Umbilical cord (tissue), 2 donors: ENCODE results near the gene PAX2. TPM values are rescaled to one million over a fixed set of nuclear protein-coding genes. Genes with fewer than 3 reads are reported as not detected.
"Not testable (repeated sequence)": the region's sequence is repeated elsewhere in the genome, so short reads cannot be mapped to it uniquely, and the experiment has no call there.

ENCODE experiments used
- DNase-seq: peaks from one replicate; pipeline ENCODE4 v3.0.0-alpha.2; 2015; ENCODE audit warnings: low spot score
- total RNA-seq: library from RNA; depleted of rRNA; stranded (reverse); fragments of >200 nt; gene quantifications from one replicate; pipeline ENCODE4 v1.2.3, GENCODE V29; 2014; ENCODE audit warnings: low replicate concordance; ENCODE audit not compliant: insufficient read depth

Gene PAX2
- total RNA-seq = 3.1 TPM

DNA sequence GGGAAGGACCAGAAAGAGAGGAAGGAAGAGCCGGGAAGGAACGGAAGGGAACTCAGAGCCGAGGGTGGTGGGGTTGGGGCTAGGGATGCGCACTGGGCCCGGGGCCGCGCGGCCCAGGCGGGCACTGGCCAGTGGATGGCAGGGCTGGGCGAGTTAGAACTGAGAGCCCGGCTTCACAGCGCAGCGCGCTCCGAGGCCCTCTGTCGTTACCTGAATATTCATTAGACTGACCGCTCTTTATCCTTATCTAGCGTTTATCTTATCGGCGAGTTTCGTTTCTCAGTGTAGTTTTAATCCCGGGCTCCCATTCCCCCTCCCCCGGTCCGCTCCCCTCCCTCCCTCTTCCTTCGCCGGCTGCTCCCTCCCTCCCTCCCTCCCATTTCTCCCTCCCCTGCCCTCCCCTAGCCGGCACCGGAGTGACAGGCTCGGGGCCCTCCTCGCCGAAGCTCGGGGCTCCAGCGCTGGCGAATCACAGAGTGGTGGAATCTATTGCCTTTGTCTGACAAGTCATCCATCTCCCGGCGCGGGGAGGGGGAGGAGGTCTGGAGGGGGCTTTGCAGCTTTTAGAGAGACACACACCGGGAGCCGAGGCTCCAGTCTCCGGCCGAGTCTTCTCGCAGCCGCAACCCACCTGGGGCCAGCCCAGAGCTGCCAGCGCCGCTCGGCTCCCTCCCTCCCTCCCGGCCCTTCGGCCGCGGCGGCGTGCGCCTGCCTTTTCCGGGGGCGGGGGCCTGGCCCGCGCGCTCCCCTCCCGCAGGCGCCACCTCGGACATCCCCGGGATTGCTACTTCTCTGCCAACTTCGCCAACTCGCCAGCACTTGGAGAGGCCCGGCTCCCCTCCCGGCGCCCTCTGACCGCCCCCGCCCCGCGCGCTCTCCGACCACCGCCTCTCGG, at the start of gene PAX2:
TSS of gene PAX2 (plus strand) at position 596 of the 895 bp plus-strand sequence. CDS start 679 bp downstream, outside the sequence.
- DNase-seq = no peak

DNA sequence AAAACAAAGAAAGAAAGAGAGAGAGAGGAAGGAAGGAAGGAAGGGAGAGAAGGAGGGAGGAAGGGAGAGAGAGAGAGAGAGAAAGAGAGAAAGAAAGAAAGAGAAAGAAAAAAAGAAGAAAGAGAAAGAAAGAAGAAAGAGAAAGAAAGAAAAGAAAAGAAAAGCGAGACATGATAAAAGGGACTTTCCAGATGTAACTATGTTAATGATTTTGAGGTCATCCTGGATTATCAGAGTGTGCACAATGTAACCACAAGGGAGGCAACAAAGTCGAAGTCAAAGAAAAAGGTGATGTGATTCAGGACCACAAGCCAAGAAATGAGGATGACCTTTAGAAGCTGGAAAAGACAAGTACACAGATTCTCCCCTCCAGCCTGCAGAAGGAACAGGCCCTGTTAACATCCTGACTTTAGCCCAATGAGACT, 48.9 kb upstream of the PAX2 start:
- DNase-seq = no peak

DNA sequence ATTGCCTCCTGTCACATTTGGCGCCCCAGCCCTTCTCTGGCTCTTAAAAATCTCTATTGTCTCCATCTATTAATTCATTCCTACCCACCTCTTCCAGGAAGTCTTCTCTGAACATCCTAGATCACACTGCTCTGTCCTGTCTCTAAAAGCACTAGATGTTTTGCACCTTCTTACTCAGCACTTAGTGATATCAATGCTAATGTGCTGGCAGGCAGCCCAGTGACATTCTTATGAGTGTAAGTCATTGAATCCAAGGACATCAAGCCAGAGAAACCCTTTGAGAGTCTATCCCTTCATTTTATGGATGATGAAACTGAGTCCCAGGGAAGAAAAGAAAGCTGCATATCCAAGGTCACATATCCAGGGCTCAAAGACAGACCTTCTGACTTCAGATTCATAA, 48.3 kb upstream of the PAX2 start:
- peak; percentile 12 for DNase-seq

DNA sequence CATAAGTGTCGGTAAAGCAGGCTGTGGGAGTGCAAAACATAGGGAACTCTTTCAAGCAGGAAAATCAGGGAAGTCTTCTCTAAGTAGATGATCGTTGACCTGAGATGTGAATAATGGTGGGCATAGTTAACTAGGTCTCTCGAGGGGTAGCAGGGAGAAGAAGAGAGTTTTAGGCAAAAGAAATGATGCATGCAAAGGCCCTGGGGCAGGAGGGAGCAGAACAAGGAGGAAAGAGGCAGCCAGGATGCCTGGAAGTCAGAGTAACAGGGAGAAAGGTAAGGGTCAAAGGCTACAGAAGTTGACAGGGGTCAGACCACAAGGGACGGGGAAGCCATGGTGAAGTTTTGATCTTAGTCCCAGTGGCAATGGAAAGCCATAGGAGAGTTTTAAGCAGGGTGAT, 47.8 kb upstream of the PAX2 start:
- DNase-seq = no peak

DNA sequence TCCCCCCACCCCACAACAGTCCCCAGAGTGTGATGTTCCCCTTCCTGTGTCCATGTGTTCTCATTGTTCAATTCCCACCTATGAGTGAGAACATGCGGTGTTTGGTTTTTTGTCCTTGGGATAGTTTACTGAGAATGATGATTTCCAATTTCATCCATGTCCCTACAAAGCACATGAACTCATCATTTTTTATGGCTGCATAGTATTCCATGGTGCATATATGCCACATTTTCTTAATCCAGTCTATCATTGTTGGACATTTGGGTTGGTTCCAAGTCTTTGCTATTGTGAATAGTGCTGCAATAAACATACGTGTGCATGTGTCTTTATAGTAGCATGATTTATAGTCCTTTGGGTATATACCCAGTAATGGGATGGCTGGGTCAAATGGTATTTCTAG, 43.7 kb upstream of the PAX2 start:
- not testable (repeated sequence) for DNase-seq

DNA sequence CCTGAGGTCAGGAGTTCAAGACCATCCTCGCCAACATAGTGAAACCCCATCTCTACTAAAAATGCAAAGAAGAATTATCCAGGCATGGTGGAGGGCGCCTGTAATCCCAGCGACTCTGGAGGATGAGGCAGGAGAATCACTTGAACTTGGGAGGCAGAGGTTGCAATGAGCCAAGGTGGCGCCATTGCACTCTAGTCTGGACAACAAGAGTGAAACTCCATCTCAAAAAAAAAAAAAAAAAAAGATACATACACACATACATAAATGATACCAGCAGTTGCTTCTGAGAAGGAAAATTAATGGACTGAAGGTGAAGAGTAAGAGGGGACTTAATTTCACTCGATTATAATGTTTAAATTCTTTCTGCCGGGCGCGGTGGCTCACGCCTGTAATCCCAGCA, 40.2 kb upstream of the PAX2 start:
- no peak for DNase-seq

DNA sequence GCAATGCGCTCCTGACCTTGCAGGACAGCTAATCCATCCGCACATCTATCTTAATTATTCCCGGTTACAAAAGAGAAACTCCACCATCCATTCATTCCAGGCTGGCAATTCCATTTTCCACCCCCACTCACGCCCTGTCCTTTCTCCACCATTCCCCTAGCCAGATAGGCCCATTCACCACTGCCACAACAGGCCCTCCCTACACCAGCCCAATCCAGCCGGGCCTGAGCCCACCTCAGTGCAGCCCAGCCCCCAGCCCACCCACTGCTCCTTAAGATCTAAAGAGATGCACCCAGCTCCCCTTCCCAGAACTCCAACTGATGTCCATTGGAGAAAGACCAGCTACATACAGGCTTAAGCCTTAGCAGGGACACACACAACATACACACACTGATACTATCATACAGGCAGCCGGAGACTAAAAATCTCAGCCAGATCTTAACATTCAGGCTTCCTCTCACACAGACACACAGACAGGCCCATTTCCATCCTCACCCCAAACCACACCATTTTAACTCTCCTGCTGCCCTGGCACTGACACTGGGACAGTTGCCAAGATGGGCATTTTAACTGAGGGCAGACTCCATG, 38.0 kb upstream of the PAX2 start:
- no peak for DNase-seq

DNA sequence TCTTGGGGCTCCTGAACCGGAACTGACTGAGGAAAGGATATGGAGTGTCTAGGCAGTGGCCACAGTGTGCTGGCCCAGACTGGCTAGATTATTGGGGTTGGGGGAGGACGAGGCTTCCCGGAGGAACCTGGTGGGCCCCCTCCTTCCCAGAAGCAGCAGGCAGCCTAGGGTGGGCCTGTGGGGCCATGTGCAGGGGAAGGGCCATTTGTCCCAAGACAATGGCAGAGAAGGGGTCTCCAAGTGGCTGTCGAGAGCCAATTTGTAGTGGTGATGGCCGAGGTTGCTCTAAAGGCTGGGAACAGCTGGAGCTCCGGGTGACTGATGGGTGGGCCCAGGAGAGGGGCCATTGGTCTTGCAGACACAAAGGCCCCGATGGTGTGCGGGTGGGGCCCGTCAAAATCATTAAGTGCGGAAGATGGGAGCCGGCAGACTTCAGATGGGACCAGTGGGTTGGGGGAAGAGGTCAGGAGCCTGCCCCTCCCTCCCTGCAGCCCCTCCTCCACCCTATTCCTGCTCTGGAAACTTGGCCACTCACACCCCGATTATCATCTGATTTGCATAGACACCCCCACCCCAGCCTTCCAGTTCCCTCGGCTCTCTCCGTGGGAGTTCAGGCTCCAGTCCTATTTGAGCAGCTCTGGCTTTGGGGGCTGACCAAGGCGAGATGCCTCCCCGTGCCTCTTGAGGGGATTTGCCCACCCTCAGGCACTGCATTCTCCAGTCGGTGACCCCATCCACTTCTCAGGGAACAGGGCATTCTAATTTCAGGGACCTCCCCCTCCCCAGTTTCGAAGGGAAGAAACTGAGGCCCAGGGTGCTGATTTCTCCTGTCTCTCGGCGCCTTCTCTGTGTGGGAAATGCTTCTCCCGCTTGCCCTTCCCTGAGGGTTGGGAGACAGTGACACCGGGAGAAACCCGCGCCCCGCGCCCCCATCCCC, 36.0 kb upstream of the PAX2 start:
- DNase-seq = no peak

DNA sequence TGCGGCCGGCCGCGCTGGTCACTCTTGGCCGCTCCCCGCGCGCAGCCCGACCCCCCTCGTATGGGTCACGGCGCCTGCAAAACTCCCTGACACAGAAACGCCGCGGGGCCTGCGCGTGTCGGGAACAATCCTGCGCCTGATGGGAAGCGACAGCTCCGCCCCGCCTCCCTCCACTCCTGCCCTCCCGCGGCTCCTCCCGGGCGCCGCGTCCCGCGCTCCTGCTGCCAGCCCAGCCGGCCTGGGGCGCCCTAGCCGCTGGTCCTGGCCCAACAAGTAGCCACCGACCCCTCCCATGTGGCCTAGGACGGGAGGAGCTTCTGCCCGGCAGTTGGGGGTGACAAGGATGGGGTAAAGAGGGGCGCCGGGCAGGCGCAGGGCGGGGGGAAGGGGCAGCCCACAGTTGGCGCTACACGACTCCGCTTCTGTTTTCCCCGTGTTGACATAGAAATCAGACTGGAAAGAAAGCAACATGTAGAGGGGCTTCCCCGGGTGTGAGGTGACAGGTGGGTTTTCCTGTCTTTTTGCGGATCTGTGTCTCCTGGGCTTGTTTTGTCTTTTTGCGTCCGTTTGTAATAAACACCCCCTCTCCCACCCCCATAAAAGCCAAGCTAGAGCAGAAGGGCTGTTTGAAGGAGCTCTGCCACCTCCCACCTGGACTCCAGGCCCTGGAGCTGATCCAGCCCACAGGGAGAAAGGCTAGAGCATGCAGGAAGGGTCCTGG, 35.1 kb upstream of the PAX2 start:
- DNase-seq = no peak

DNA sequence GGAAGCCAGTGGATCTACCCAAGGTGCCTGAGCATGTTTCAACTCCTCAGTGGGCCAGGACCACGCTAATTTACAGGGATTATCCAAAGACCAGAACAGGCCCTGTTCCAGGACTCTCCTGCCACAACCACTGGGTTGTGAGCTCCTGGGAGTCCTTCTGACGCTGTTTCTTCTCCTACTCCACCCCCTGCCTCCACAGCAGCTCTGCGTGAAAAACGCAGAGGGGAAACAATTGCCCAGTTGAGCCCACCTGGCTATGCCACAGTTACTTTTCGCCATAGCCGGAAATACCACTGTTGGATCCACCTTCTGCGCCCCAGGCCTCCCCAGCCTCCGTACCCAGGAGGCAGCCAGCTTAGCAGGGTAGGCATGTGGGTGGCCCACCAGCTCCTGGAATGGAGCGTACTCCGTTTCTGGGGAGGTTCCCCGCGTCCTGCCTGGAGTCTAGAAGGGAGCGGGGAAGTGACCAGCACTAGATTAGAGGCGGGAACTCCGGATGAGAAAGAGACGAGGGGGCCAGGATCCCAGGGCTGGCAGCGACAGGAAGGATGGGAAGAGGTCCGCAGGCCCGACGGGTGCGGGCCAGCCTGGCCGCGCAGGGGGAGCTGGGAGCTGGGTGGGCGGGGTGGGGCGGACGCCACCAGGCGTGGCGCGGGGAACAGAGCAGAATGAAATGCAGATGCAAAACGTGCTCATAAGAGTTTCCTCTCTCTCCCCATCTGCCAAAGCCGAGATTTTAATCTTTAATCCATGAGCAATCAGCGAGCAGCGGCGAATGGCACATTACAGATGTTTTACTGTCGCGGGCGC, 32.1 kb upstream of the PAX2 start:
- DNase-seq = no peak

DNA sequence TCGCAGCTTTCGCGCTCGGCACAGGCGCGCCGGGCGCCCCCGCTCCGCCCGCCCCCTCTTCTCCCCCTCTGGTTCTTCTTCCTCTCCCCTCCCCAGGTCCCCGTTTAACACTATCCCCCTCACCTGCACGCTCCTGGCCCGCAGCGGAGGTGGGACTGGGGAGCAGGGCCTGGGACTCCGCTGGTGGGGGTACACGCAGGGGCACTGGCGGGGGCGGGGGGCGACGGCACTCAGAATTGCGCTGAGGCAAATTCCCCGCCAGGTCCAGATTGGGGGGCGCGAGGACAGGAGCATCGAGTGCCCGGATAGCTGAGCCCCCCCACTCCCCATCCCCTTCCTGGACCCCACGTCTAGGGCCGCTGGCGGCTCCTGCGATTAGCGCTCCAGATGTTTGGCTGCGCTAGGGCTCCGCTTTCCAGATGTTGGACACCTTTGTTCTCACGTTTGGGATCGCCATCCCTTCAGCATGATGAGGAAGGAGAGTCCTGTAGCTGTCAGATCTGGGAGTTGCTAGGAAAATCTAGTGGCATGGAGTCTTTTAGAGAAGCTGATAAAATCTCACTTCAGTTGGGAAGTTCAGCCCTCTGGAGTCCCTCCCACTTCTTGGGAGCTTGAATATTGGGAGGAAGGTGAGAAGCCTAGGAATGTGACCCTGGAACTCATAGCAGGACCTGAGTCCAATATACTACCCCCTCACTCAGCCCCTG, 31.4 kb upstream of the PAX2 start:
- no peak for DNase-seq

DNA sequence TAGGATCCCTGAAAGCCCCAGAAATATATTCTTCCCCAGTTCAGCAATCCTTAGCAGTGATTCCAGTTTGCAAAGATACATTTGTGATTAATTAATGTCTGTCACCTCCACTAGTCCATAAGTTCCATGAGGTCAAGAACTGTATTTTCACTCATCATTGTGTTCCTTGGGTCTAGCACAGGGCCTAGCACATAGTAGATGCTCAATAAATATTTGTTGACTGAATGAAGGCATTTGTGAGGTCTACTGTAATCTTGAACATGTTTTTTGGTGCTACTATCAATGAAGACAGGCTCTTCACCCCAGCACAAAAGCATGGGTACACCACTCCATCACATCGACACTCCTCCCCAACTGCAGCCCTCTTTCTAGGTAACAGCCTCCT, 30.8 kb upstream of the PAX2 start:
- no peak for DNase-seq

DNA sequence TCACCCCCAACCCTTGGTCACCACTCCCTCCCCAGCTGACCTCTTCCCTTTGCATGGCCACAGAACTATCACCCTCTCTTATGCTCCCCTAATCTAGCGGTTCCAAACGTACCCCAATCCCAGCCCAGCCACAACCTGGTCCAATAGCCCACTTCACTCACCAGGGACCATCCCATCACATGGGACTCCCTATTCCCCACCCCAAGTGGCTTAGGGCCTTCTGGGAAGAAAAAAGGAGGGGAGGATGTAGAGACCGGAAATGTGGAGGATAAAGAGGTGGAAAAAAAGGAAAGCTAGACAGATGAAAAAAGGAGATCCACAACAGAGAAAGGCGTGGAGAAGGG, 30.3 kb upstream of the PAX2 start:
- DNase-seq = no peak

DNA sequence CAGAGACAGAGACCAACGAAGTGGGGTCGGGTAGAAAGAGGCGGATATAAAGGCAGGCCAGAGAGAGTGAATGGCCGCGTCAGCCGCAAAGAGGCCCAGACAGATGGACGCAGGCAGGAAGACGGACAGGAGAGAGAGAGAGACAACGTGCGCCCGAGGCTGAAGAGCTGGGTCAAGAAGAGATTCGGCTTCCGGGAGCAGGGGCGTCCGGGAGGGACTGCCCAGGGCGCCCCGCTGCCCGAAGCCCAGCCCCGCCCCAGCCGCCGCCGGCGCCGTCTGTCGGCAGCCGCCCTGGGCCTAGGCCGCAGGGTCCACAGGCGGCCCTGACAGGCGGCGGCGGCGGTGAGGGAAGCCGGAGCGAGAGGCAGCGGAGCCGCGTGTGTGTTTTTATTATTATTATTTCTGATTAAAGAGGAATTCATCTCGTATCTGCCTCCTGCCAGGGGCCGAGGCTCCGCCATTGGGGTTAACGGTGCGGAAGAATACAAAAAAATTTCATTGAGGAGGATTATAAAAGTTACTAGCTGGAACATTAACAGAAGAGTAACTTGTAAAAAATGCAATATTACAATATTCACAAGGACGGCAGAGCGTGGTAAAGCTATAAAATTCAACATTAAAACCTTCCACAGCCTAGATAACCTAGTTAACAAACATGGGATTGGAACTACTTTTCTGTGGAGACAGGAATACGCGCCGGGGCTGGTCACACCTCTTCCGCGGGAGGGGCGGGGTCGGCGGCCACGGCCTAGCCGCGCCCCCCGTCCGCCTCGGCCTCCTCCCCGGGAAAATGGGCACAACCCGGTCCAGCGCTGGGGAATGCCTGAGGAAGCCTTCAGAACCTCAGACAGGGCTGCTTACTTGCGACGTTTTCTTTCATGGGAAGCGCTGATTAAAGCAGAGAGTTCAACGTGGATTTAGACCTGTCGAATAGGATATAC, 29.7 kb upstream of the PAX2 start:
- DNase-seq = no peak

DNA sequence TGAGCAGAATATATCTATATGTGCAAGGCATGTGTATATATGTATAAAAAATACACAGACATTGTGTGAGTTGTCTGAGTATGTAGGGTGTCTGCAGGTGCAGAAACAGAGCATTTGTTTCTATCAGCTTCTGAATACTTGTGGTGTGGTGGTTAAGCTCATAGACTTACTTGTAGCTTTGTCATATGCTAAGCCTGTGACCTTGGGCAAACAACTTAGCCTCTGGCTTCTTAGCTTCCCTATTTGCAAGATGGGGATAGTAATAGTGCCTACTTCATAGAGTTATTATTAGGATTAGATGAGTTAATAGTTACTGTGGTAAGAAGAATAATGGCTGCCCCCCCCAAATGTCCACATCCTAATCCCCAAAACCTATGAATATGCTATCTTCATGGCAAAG, 28.2 kb upstream of the PAX2 start:
- DNase-seq = no peak

DNA sequence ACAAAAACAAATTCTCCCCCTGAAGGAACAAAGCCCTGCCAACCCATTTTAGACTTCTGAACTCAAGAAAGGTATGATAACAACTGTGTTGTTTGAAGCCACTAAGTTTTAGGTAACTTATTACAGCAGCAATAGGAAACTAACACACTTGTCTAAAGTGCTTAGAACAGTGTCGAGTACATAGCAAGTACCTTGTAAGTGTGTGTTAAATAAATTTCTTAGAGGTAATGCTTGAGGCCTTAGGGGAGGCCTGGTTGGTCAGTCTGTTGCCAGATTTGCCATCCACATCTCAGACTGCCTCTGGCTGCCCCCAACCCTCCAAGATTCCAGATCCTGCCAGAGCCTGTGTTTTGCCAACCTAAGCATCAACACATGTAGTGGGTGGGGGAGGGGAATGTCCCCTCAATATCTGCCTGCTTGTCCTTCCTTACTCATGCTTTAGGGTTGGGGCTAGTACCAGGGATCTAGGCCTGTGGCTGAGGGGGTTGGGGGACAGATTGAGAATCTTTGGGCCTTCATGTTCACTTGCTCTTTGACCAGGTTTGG, 27.1 kb upstream of the PAX2 start:
- DNase-seq = no peak

DNA sequence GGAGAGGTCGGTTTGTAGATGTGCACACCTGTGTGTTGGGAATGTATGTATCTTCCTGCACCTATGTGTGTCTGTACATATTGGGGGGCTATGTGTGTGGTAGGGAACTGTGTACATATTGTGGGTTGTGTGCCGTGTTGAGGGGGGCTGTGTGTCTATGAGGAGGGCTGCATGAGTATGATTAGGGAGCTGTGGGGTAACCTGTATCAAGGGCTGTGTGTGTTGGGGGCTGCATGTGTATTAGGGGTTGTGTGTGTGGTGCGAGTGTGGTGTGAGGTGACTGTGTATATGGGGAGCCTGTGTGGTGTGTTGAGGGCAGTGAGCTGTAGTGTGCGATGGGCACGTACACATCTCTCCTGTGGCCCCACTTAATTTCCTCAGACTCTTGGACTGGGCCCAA, 22.2 kb upstream of the PAX2 start:
- no peak for DNase-seq

DNA sequence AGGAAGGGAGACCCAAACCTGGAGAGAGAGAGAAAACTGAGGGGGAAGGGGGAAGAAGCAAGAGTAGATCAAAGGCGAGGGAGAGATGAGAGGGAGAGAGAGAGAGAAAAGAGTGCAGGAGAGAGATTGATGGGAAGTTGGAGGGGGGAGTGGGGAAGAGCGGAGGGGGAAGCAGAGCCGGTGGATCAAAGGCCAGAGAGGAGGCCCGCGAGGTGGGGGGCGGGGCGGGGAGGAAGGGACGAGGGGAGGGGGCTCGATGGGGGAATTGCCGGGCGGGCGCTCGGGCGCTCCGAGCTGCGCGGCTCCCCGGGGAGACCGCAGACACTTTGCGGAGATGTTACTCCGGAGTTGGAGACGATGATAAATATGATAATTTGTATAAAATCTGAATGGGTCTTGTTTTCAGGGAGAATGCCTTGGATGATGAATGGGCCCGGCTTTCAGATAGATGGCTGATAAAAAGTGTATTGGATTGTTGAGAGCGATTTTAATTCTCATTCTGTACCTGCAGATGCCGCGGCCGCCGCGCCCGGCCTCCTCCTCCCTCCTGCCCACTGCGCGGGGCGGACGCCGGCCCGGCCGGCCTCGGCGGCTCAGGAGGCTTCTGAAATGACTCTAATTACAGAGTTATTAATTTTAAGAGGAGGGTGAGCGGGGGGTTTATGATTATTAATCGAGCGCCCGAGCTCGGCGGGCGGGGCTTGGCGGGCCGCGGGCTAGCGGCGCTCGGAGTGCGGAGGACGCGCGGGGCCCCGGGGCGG, 21.4 kb upstream of the PAX2 start:
- no peak for DNase-seq
